GM12872 (cell line): ENCODE measurements around the gene PSMF1.

ENCODE experiments used
- CTCF ChIP-seq: IDR thresholded peaks from 3 replicates; pipeline ENCODE4 v1.5.1; 2011; ENCODE audit warnings: low read depth, mild to moderate bottlenecking, low read length, moderate library complexity; ENCODE audit not compliant: insufficient read depth

The PSMF1 gene

DNA sequence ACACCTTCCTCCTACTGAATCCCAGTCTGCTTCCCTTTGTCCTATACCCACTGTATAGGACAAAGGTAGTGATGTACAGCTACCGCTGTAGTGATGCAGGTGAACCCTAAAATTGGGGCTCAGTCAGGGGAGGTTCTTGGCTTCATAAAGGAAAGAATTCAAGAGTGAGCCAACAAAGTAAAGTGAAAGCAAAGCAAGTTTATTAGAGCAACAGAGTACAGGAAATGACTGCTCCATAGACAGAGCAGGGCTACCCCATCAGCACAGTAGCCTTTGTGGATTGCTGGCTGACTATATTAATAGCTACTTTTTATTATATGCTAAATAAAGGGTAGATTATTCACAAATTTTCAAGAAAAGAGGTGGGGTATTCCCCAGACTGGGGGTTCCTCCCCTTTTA is 81.6 kb downstream of the PSMF1 start:
- TF ChIP-seq CTCF = no peak

GRCh38 chr20:1202762-1203504 is 84.5 kb downstream of the PSMF1 start, which contains the start of gene C20orf202:
Gene C20orf202, plus strand, starts transcription at chr20:1203454. Its CDS starts 132 bp downstream, at chr20:1203586.
- TF ChIP-seq CTCF = no peak

DNA sequence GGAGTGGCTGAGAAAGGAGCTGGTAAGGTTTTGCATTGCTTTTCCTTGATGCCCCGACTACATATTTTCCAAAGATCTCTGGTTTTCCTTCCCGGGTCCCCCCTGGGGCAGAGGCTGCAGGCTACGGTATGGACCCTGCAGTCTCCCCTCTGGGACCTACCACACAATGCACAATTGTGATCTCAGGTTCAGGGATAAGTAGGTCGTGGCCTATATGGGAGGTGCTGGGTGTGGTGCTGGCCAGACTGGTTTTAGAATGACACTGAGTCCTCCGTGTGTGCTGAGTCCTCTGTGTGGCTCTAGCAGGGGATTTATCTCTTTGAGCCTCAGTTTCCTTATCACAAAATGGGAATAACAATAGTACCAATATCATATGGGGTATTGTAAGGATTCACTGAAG is 85.2 kb downstream of the PSMF1 start:
- no peak for TF ChIP-seq CTCF

- no peak for TF ChIP-seq CTCF
Observed at GRCh38 chr20:1204113-1204512, 85.7 kb downstream of the PSMF1 start.

- TF ChIP-seq CTCF = no peak
Observed at GRCh38 chr20:1204576-1204975, 86.2 kb downstream of the PSMF1 start.

GRCh38 chr20:1205802-1206201 is 87.4 kb downstream of the PSMF1 start:
- no peak for TF ChIP-seq CTCF

DNA sequence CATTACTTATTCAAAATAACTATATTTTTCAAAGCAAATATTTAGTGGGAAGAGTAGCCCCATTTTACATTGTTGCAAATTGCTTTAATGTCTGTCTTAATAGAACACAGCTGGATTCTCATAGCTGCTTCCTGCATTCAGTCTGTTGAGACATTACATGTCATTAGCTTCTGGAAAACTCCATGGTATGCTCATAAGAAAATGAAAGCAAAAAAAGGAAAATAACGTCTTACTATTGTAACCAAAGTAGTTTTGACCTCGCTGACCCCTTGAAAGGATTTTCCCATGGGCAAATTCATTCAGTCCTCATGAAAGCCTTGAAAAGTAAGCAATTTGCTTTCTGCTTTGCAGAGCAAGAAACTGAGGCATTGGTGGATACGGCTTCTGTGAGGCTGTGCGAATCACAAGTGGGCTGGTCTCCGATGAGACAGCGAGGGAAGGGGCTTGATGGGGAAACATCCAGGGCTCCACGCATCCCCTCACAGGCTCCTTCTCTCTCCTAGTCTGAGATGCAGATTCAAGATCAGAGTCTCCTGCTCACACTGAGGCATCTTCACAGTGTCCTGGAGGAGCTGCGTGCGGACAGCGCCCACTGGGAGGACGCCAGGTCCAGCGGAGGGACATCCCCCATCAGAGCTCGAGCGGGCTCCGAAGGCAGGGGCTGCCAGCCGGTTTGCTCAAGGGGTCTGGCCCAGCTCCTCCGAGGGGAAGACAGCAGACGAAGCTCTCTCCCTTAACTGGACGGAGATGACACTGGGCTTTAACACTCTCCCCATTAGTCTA is 88.2 kb downstream of the PSMF1 start:
- no peak for TF ChIP-seq CTCF
